ENCODE data around the gene ANKRD34A. TPM values are rescaled to one million over a fixed set of nuclear protein-coding genes. Genes with fewer than 3 reads are reported as not detected.

ANKRD34A gene
- total RNA-seq, 1 experiment from 2014 or later, result 0.22 TPM

- Mint-ChIP-seq H3K4me1 (peaks cover 25% of the 10 kb centered on the region), H3K36me3 (peaks cover 6% of the 10 kb centered on the region), H3K4me3 (no peak overlapping the region; the same call in none of the 2 replicates), H3K27ac (no peak overlapping the region), H3K9me3 (no peaks in the 10 kb centered on the region), H3K27me3 (ENCODE audit: low read depth) (no peaks in the 10 kb centered on the region)
- TF ChIP-seq ZNF423 (CRISPR knock-in tag; IDR thresholded peaks at IDR 0.05), result no peak
- no peak for TF ChIP-seq JAZF1 (CRISPR knock-in tag; IDR thresholded peaks at IDR 0.05)
- TF ChIP-seq, protein P1, sequence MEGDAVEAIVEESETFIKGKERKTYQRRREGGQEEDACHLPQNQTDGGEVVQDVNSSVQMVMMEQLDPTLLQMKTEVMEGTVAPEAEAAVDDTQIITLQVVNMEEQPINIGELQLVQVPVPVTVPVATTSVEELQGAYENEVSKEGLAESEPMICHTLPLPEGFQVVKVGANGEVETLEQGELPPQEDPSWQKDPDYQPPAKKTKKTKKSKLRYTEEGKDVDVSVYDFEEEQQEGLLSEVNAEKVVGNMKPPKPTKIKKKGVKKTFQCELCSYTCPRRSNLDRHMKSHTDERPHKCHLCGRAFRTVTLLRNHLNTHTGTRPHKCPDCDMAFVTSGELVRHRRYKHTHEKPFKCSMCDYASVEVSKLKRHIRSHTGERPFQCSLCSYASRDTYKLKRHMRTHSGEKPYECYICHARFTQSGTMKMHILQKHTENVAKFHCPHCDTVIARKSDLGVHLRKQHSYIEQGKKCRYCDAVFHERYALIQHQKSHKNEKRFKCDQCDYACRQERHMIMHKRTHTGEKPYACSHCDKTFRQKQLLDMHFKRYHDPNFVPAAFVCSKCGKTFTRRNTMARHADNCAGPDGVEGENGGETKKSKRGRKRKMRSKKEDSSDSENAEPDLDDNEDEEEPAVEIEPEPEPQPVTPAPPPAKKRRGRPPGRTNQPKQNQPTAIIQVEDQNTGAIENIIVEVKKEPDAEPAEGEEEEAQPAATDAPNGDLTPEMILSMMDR (IDR thresholded peaks at IDR 0.05), result no peak
- TF ChIP-seq, protein P2, sequence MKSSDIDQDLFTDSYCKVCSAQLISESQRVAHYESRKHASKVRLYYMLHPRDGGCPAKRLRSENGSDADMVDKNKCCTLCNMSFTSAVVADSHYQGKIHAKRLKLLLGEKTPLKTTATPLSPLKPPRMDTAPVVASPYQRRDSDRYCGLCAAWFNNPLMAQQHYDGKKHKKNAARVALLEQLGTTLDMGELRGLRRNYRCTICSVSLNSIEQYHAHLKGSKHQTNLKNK (CRISPR knock-in tag; IDR thresholded peaks at IDR 0.05), result no peak
- no peak for TF ChIP-seq MXD4 (CRISPR knock-in tag; IDR thresholded peaks at IDR 0.05; ENCODE audit: borderline replicate concordance)
- no peak for TF ChIP-seq IRF1 (CRISPR knock-in tag; IDR thresholded peaks at IDR 0.05)
- no peak for TF ChIP-seq HMGA2 (CRISPR knock-in tag; IDR thresholded peaks at IDR 0.05)
- TF ChIP-seq ZBTB21 (CRISPR knock-in tag; IDR thresholded peaks at IDR 0.05; ENCODE audit: borderline replicate concordance), result no peak
- no peak for TF ChIP-seq PRRX2 (CRISPR knock-in tag; IDR thresholded peaks at IDR 0.05)
- no peak for TF ChIP-seq CREB1 (CRISPR knock-in tag; IDR thresholded peaks at IDR 0.05)
- no peak for TF ChIP-seq NR1H2 (CRISPR knock-in tag; IDR thresholded peaks at IDR 0.05)
- ChIA-PET POLR2A (interaction anchor here (0.7 to 2.6 kb wide), 13 partner anchors 9 to 110 kb away, joined by 3 to 24 read pairs (median 6); partner anchors contain the start of genes ANKRD34A, LIX1L, NUDT17 and PEX11B), CTCF (interaction anchor here (0.7 to 2.3 kb wide), 17 partner anchors 9 to 83 kb away, joined by 3 to 22 read pairs (median 4); partner anchors contain the start of genes ANKRD34A, ANKRD35, ITGA10 and LIX1L)
- DNase-seq (ENCODE audit: low spot score), result no peak
- ATAC-seq, result no peak
Observed at GRCh38 chr1:145927916-145928643, 36.3 kb downstream of the ANKRD34A start.

- ChIA-PET POLR2A (interaction anchor here (0.7 to 2.6 kb wide), 14 partner anchors 8 to 110 kb away, joined by 3 to 24 read pairs (median 6); partner anchors contain the start of genes ANKRD34A, LIX1L, NUDT17 and PEX11B), CTCF (interaction anchor here (0.7 to 2.3 kb wide), 17 partner anchors 9 to 82 kb away, joined by 3 to 22 read pairs (median 4); partner anchors contain the start of genes ANKRD34A, ANKRD35, ITGA10 and LIX1L)
- no peaks in the 10 kb centered on the region for H3K9me3 Mint-ChIP-seq
- H3K4me1 Mint-ChIP-seq, result peaks cover 17% of the 10 kb centered on the region
- ATAC-seq (peak; percentile 98), DNase-seq (ENCODE audit: low spot score) (peak; percentile 91)
- H3K27ac Mint-ChIP-seq, result no peak within 1 kb of the TSS; the same call in 1 of the 2 replicates
- H3K36me3 Mint-ChIP-seq, result peaks cover 8% of the 10 kb centered on the region
- no peak within 1 kb of the TSS; the same call in none of the 2 replicates for H3K4me3 Mint-ChIP-seq
- no peaks in the 10 kb centered on the region for H3K27me3 Mint-ChIP-seq (ENCODE audit: low read depth)
- no peak for TF ChIP-seq IRF2 (CRISPR knock-in tag; IDR thresholded peaks at IDR 0.05; ENCODE audit: borderline replicate concordance, low read depth)
- TF ChIP-seq TCF7 (CRISPR knock-in tag; IDR thresholded peaks at IDR 0.05; ENCODE audit: low read depth), result no peak
- TF ChIP-seq, protein P3, sequence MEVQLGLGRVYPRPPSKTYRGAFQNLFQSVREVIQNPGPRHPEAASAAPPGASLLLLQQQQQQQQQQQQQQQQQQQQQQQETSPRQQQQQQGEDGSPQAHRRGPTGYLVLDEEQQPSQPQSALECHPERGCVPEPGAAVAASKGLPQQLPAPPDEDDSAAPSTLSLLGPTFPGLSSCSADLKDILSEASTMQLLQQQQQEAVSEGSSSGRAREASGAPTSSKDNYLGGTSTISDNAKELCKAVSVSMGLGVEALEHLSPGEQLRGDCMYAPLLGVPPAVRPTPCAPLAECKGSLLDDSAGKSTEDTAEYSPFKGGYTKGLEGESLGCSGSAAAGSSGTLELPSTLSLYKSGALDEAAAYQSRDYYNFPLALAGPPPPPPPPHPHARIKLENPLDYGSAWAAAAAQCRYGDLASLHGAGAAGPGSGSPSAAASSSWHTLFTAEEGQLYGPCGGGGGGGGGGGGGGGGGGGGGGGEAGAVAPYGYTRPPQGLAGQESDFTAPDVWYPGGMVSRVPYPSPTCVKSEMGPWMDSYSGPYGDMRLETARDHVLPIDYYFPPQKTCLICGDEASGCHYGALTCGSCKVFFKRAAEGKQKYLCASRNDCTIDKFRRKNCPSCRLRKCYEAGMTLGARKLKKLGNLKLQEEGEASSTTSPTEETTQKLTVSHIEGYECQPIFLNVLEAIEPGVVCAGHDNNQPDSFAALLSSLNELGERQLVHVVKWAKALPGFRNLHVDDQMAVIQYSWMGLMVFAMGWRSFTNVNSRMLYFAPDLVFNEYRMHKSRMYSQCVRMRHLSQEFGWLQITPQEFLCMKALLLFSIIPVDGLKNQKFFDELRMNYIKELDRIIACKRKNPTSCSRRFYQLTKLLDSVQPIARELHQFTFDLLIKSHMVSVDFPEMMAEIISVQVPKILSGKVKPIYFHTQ (CRISPR knock-in tag; IDR thresholded peaks at IDR 0.05), result no peak
- no peak for TF ChIP-seq TP53 (CRISPR knock-in tag; IDR thresholded peaks at IDR 0.05)
- no peak for TF ChIP-seq KAT7 (CRISPR knock-in tag; IDR thresholded peaks at IDR 0.05; ENCODE audit: borderline replicate concordance)
- TF ChIP-seq SMAD3 (CRISPR knock-in tag; IDR thresholded peaks at IDR 0.05; ENCODE audit: borderline replicate concordance), result no peak
- 0 out of 2 replicates have a peak, but pooled peaks have one; percentile 47 for TF ChIP-seq E2F5 (CRISPR knock-in tag; IDR thresholded peaks at IDR 0.05)
- no peak for TF ChIP-seq RORB (CRISPR knock-in tag; IDR thresholded peaks at IDR 0.05)
- no peak for TF ChIP-seq HMGA2 (CRISPR knock-in tag; IDR thresholded peaks at IDR 0.05)
- no peak for TF ChIP-seq PRRX2 (CRISPR knock-in tag; IDR thresholded peaks at IDR 0.05)
- no peak for TF ChIP-seq MXD4 (CRISPR knock-in tag; IDR thresholded peaks at IDR 0.05; ENCODE audit: borderline replicate concordance)
- TF ChIP-seq FOXJ3 (CRISPR knock-in tag; IDR thresholded peaks at IDR 0.05; ENCODE audit: borderline replicate concordance), result no peak
- no peak for TF ChIP-seq NFE2L1 (CRISPR knock-in tag; IDR thresholded peaks at IDR 0.05)
- no peak for TF ChIP-seq ZNF317 (CRISPR knock-in tag; IDR thresholded peaks at IDR 0.05; ENCODE audit: borderline replicate concordance, low read depth)
- peak; percentile 90 for TF ChIP-seq CREM (CRISPR knock-in tag; IDR thresholded peaks at IDR 0.05)
- no peak for TF ChIP-seq MYBL2 (CRISPR knock-in tag; IDR thresholded peaks at IDR 0.05)
- no peak for TF ChIP-seq ZNF396 (CRISPR knock-in tag; IDR thresholded peaks at IDR 0.05; ENCODE audit: borderline replicate concordance)
- TF ChIP-seq ZNF671 (CRISPR knock-in tag; IDR thresholded peaks at IDR 0.05), result no peak
- peak; percentile 90 for TF ChIP-seq NR2C2 (CRISPR knock-in tag; IDR thresholded peaks at IDR 0.05)
Observed at GRCh38 chr1:145927063-145927886, 37.1 kb downstream of the ANKRD34A start, which contains the start of gene RBM8A. Gene RBM8A, minus strand, starts transcription at chr1:145927484. Its CDS starts 58 bp downstream, at chr1:145927426.
